ENCODE results near the gene SOAT1.
A peak's percentile ranks its signal among the peaks of the same experiment; 100 is the strongest.
"Not testable (repeated sequence)": the region's sequence is repeated elsewhere in the genome, so short reads cannot be mapped to it uniquely, and the experiment has no call there.

Gene SOAT1

GRCh38 chr1:179293340-179294327, at the start of gene SOAT1:
SOAT1 (plus strand) TSS chr1:179293797; CDS start chr1:179302685, 8,888 bp downstream.
- DNase-seq, result peak; percentile 71

- DNase-seq, result not testable (repeated sequence)
Measured at GRCh38 chr1:179245426-179245825, 48.2 kb upstream of the SOAT1 start.

- no peak for DNase-seq
Measured at GRCh38 chr1:179247923-179248322, 45.7 kb upstream of the SOAT1 start.

- no peak for DNase-seq
Measured at GRCh38 chr1:179251675-179252074, 41.9 kb upstream of the SOAT1 start.

- DNase-seq, result no peak
Measured at GRCh38 chr1:179252606-179253005, 41.0 kb upstream of the SOAT1 start.

GRCh38 chr1:179253286-179253972, 40.2 kb upstream of the SOAT1 start:
- DNase-seq, result no peak

- DNase-seq, result no peak
Measured at GRCh38 chr1:179262183-179262582, 31.4 kb upstream of the SOAT1 start.

GRCh38 chr1:179263121-179263520, 30.5 kb upstream of the SOAT1 start:
- DNase-seq, result no peak

- no peak for DNase-seq
Measured at GRCh38 chr1:179264507-179264906, 29.1 kb upstream of the SOAT1 start.

- DNase-seq, result no peak
Measured at GRCh38 chr1:179269071-179269470, 24.5 kb upstream of the SOAT1 start.

GRCh38 chr1:179274424-179274823, 19.2 kb upstream of the SOAT1 start:
- DNase-seq, result not testable (repeated sequence)

- DNase-seq, result no peak
Measured at GRCh38 chr1:179278920-179279319, 14.7 kb upstream of the SOAT1 start.

- DNase-seq, result no peak
Measured at GRCh38 chr1:179283992-179284391, 9.6 kb upstream of the SOAT1 start.

- no peak for DNase-seq
Measured at GRCh38 chr1:179287946-179288345, 5.7 kb upstream of the SOAT1 start.

- DNase-seq, result no peak
Measured at GRCh38 chr1:179288977-179289376, 4.6 kb upstream of the SOAT1 start.

GRCh38 chr1:179295164-179295755, 1.7 kb downstream of the SOAT1 start:
- no peak for DNase-seq

- DNase-seq, result no peak
Measured at GRCh38 chr1:179296356-179297104, 2.9 kb downstream of the SOAT1 start.

- no peak for DNase-seq
Measured at GRCh38 chr1:179297105-179297378, 3.4 kb downstream of the SOAT1 start.

- no peak for DNase-seq
Measured at GRCh38 chr1:179298952-179299351, 5.4 kb downstream of the SOAT1 start.

GRCh38 chr1:179300112-179300511, 6.5 kb downstream of the SOAT1 start:
- no peak for DNase-seq

- no peak for DNase-seq
Measured at GRCh38 chr1:179302070-179302469, 8.5 kb downstream of the SOAT1 start.

GRCh38 chr1:179303200-179303785, 9.7 kb downstream of the SOAT1 start:
- no peak for DNase-seq

GRCh38 chr1:179305450-179305849, 11.9 kb downstream of the SOAT1 start:
- no peak for DNase-seq
